SU-DHL-6 (cell line): ENCODE data around the gene TNKS1BP1.

Experiments
- H2AFZ ChIP-seq: fragments of 200-600 bp; sonication (generic); 2 replicates; pipeline ENCODE4 v1.6.1; 2014; ENCODE audit warnings: low read depth, mild to moderate bottlenecking, moderate library complexity, mixed read lengths, antibody characterized with exemption, low read length; ENCODE audit not compliant: severe bottlenecking
- H3F3A ChIP-seq: fragments of 200-600 bp; shearing (Covaris generic); 2 replicates; pipeline ENCODE4 v1.6.0; 2016; ENCODE audit warnings: antibody characterized with exemption, mild to moderate bottlenecking; ENCODE audit not compliant: insufficient read depth
- H3K27ac ChIP-seq: fragments of 200-600 bp; sonication (generic); 2 replicates; pipeline ENCODE4 v1.5.1; 2016; ENCODE audit warnings: low read depth, mild to moderate bottlenecking, low read length, moderate library complexity, mixed read lengths
- H3K27me3 ChIP-seq: fragments of 200-600 bp; sonication (generic), shearing (Covaris generic); 2 replicates; pipeline ENCODE4 v1.6.0; 2014; ENCODE audit warnings: mild to moderate bottlenecking, low read length
- H3K36me3 ChIP-seq: fragments of 200-600 bp; sonication (generic); 2 replicates; pipeline ENCODE4 v1.6.1; 2014; ENCODE audit warnings: mild to moderate bottlenecking, low read length, mixed read lengths
- H3K4me2 ChIP-seq: fragments of 300-600, 200-600 bp; shearing (Covaris generic), sonication (generic); 2 replicates; pipeline ENCODE4 v1.6.0; 2014; ENCODE audit warnings: low read length, low read depth, mild to moderate bottlenecking; ENCODE audit not compliant: poor library complexity, severe bottlenecking
- H3K4me3 ChIP-seq: fragments of 200-600 bp; sonication (generic); 2 replicates; pipeline ENCODE4 v1.5.1; 2014; ENCODE audit warnings: antibody characterized with exemption, low read length, mild to moderate bottlenecking, mixed read lengths; ENCODE audit not compliant: insufficient read depth, poor library complexity, severe bottlenecking
- H3K79me2 ChIP-seq: fragments of 200-600 bp; sonication (generic); 2 replicates; pipeline ENCODE4 v1.6.1; 2014; ENCODE audit warnings: mild to moderate bottlenecking, low read length, moderate library complexity; ENCODE audit not compliant: insufficient read depth
- H3K9ac ChIP-seq: fragments of 200-600 bp; sonication (generic); 2 replicates; pipeline ENCODE4 v1.7.0; 2014; ENCODE audit warnings: mild to moderate bottlenecking, low read length
- H3K9me2 ChIP-seq: fragments of 200-600 bp; sonication (generic); replicated peaks from 2 replicates; pipeline ENCODE4 v1.6.1; 2014; ENCODE audit warnings: low read length; ENCODE audit not compliant: insufficient read depth
- H3K9me3 ChIP-seq: fragments of 200-600 bp; sonication (generic); 2 replicates; pipeline ENCODE4 v1.6.1; 2014; ENCODE audit warnings: low read length, mixed read lengths; ENCODE audit not compliant: insufficient read depth
- H4K20me1 ChIP-seq: fragments of 200-600 bp; sonication (generic); 2 replicates; pipeline ENCODE4 v1.6.1; 2014; ENCODE audit warnings: low read depth, mild to moderate bottlenecking, antibody characterized with exemption, low read length, moderate library complexity, mixed read lengths
- EZH2phosphoT487 ChIP-seq: fragments of 200-600 bp; sonication (generic), shearing (Covaris generic); conservative IDR thresholded peaks from 2 replicates; pipeline ENCODE4 v1.6.1; 2018; ENCODE audit warnings: mild to moderate bottlenecking, antibody characterized with exemption, low read length, moderate library complexity, mixed read lengths
- TF ChIP-seq, protein P1 (sequence below): fragments of 200-600 bp; sonication (generic); IDR thresholded peaks from one replicate; pipeline ENCODE4 v1.5.1; 2017; ENCODE audit warnings: antibody characterized with exemption, mild to moderate bottlenecking, low read length, moderate library complexity; ENCODE audit not compliant: insufficient read depth, poor library complexity, severe bottlenecking

Gene TNKS1BP1

DNA sequence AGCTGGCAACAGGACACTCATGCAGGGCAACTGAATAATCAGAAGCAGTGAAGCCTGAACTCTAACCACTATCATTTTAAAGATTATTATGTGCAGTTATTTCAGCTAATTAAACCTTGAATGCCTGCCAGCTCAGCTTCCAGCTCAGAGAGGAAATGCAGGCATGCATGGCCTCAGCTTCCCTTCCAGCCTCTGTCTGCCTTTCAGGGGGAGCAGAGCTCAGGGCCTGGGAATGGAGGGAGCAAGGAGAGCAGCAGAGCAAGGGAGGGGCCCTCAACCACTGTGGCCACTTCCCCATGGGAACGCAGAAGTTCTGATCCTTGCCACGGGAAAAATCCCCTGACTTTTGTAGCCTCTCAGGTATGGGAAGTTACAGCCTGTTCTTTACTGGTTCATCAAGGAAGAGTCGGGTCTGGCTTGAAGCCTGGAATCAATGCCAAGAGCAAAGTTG is 55.2 kb downstream of the TNKS1BP1 start:
- H3K9me2 ChIP-seq = no peaks in the 10 kb centered on the region
- no peak overlapping the region for H2AFZ ChIP-seq
- no peak overlapping the region for H3K4me3 ChIP-seq
- H3K9me3 ChIP-seq = no peaks in the 10 kb centered on the region
- H3F3A ChIP-seq = no peaks in the 10 kb centered on the region
- H3K4me2 ChIP-seq = no peak overlapping the region
- no peaks in the 10 kb centered on the region for H3K36me3 ChIP-seq
- H3K79me2 ChIP-seq = no peaks in the 10 kb centered on the region
- TF ChIP-seq, protein P1, sequence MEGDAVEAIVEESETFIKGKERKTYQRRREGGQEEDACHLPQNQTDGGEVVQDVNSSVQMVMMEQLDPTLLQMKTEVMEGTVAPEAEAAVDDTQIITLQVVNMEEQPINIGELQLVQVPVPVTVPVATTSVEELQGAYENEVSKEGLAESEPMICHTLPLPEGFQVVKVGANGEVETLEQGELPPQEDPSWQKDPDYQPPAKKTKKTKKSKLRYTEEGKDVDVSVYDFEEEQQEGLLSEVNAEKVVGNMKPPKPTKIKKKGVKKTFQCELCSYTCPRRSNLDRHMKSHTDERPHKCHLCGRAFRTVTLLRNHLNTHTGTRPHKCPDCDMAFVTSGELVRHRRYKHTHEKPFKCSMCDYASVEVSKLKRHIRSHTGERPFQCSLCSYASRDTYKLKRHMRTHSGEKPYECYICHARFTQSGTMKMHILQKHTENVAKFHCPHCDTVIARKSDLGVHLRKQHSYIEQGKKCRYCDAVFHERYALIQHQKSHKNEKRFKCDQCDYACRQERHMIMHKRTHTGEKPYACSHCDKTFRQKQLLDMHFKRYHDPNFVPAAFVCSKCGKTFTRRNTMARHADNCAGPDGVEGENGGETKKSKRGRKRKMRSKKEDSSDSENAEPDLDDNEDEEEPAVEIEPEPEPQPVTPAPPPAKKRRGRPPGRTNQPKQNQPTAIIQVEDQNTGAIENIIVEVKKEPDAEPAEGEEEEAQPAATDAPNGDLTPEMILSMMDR = no peak
- TF ChIP-seq EZH2phosphoT487 = no peak
- no peaks in the 10 kb centered on the region for H3K27me3 ChIP-seq
- no peak overlapping the region for H3K27ac ChIP-seq
- no peak overlapping the region for H3K9ac ChIP-seq
- H4K20me1 ChIP-seq = no peaks in the 10 kb centered on the region

DNA sequence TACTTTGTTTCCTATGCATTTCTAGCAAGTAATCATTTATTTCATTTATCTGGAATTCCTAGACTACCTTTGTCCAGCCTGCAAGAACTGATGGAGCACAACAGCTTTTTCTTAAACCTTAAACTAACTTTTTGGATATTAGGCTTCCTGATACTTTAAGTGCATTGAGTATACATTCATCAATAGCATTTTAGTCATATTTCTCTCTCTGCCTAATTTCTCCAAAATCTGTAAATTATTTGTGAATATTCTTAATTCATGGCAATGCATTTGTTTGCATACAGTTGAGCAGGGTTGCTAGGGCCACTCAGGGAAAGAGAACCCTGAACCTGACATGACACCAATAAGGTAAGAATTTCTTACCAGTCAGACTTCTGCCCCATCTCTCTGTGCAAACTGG is 58.6 kb downstream of the TNKS1BP1 start:
- Histone ChIP-seq H3K27ac (no peak overlapping the region), H3K4me3 (no peak overlapping the region), H3K36me3 (no peaks in the 10 kb centered on the region), H3K27me3 (no peaks in the 10 kb centered on the region), H4K20me1 (no peaks in the 10 kb centered on the region), H3K4me2 (no peak overlapping the region), H3F3A (no peaks in the 10 kb centered on the region), H3K79me2 (no peaks in the 10 kb centered on the region), H3K9me3 (no peaks in the 10 kb centered on the region), H2AFZ (no peak overlapping the region), H3K9ac (no peak overlapping the region), H3K9me2 (no peaks in the 10 kb centered on the region)
- TF ChIP-seq, protein P1 = no peak
- TF ChIP-seq EZH2phosphoT487 = no peak

DNA sequence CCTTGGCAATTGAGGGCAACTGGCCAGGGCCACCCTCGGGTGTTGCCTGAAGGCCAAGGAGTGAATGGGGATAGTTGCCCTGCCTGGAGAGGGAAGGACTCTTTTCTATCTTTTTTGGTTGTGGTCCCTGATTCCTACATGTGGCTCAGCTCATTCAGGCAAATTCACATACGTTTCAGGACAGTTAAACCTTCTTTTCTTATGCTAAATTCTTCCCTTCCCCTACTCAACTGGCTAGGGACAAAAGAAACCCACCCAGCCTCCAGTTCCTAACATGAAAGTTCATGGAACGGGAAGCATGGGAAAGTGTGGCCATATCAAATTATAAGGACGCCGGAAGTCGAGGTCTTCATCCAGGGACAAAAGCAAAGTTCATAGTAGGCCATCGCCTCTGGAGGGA is 61.4 kb downstream of the TNKS1BP1 start:
- Histone ChIP-seq H3K27ac (no peak overlapping the region), H4K20me1 (no peaks in the 10 kb centered on the region), H3K4me2 (no peak overlapping the region), H2AFZ (no peak overlapping the region), H3K9me2 (no peaks in the 10 kb centered on the region), H3K9ac (no peak overlapping the region), H3K9me3 (no peaks in the 10 kb centered on the region), H3K79me2 (no peaks in the 10 kb centered on the region), H3K36me3 (no peaks in the 10 kb centered on the region), H3K4me3 (no peak overlapping the region), H3K27me3 (no peaks in the 10 kb centered on the region), H3F3A (no peaks in the 10 kb centered on the region)
- no peak for TF ChIP-seq EZH2phosphoT487
- TF ChIP-seq, protein P1 = no peak

DNA sequence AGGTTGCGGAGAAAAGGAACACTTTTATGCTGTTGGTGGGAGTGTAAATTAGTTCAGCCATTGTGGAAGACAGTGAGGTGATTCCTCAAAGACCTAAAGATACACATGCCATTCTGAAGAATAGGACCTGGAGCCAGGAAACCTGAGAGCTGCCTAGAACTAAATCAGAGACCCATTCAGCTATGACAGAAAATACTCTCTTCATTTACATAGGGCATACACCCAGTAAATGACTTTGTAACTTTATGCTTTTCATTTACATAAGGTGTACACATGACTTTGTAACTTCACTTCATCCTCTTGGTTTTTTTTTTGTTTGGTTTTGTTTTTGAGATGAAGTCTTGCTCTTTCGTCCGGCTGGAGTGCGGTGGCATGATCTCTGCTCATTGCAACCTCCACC is 62.6 kb downstream of the TNKS1BP1 start:
- Histone ChIP-seq H3K9me2 (no peaks in the 10 kb centered on the region), H3K79me2 (no peaks in the 10 kb centered on the region), H3K27ac (no peak overlapping the region), H3K36me3 (no peaks in the 10 kb centered on the region), H3K4me3 (no peak overlapping the region), H3K27me3 (no peaks in the 10 kb centered on the region), H3F3A (no peaks in the 10 kb centered on the region), H3K9me3 (no peaks in the 10 kb centered on the region), H4K20me1 (no peaks in the 10 kb centered on the region), H3K9ac (no peak overlapping the region), H3K4me2 (no peak overlapping the region), H2AFZ (no peak overlapping the region)
- TF ChIP-seq EZH2phosphoT487 = no peak
- TF ChIP-seq, protein P1 = no peak
